ENCODE measurements around the gene LRRC27. TPM values are rescaled to one million over a fixed set of nuclear protein-coding genes. Genes with fewer than 3 reads are reported as not detected.

The LRRC27 gene
- polyA plus RNA-seq, 1 experiment = 9.2 TPM

GRCh38 chr10:132410779-132411532 lies 79.0 kb downstream of the LRRC27 start:
- ChIA-PET POLR2A (no interaction called here), CTCF (interaction anchor here (1.0 kb wide), 1 partner anchor 187 kb away, joined by 3 read pairs; no protein-coding TSS in a partner anchor)
- Histone ChIP-seq H3K27me3 (ENCODE audit: control insufficient read depth, insufficient read depth, low read length) (no peaks in the 10 kb centered on the region), H3K27ac (ENCODE audit: low read depth, low read length) (no peak overlapping the region), H3K9me3 (ENCODE audit: control insufficient read depth, insufficient read depth, low read length) (no peaks in the 10 kb centered on the region; the same call in 1 of the 2 replicates), H3K4me3 (ENCODE audit: low read depth, low read length) (no peak overlapping the region)
- no peak for TF ChIP-seq CTCF (IDR thresholded peaks at IDR 0.05; ENCODE audit: low read depth, low read length)
- DNase-seq (ENCODE audit: low read depth, low spot score) = no peak

GRCh38 chr10:132411561-132412253 lies 79.7 kb downstream of the LRRC27 start:
- CTCF ChIA-PET = no interaction called here
- H3K27me3 ChIP-seq (ENCODE audit: control insufficient read depth, insufficient read depth, low read length) = no peaks in the 10 kb centered on the region
- TF ChIP-seq CTCF (IDR thresholded peaks at IDR 0.05; ENCODE audit: low read depth, low read length) = 0 out of 2 replicates have a peak, but pooled peaks have one; percentile 5
- H3K4me3 ChIP-seq (ENCODE audit: low read depth, low read length) = no peak overlapping the region
- no peaks in the 10 kb centered on the region; the same call in 1 of the 2 replicates for H3K9me3 ChIP-seq (ENCODE audit: control insufficient read depth, insufficient read depth, low read length)
- DNase-seq (ENCODE audit: low read depth, low spot score) = no peak
- POLR2A ChIA-PET = interaction anchor here (0.5 kb wide), 1 partner anchor 30 kb away, joined by 3 read pairs; no protein-coding TSS in a partner anchor
- peak overlapping the region; percentile 21 for H3K27ac ChIP-seq (ENCODE audit: low read depth, low read length)

- ChIA-PET CTCF (no interaction called here), POLR2A (no interaction called here)
- no peaks in the 10 kb centered on the region; the same call in 1 of the 2 replicates for H3K9me3 ChIP-seq (ENCODE audit: control insufficient read depth, insufficient read depth, low read length)
- DNase-seq (ENCODE audit: low read depth, low spot score) = no peak
- H3K4me3 ChIP-seq (ENCODE audit: low read depth, low read length) = no peak overlapping the region
- H3K27ac ChIP-seq (ENCODE audit: low read depth, low read length) = no peak overlapping the region
- H3K27me3 ChIP-seq (ENCODE audit: control insufficient read depth, insufficient read depth, low read length) = no peaks in the 10 kb centered on the region
- TF ChIP-seq CTCF (IDR thresholded peaks at IDR 0.05; ENCODE audit: low read depth, low read length) = no peak
These were observed 80.6 kb downstream of the LRRC27 start for GRCh38 chr10:132412316-132413192.

- TF ChIP-seq CTCF (IDR thresholded peaks at IDR 0.05; ENCODE audit: low read depth, low read length) = no peak
- DNase-seq (ENCODE audit: low read depth, low spot score) = no peak
- Histone ChIP-seq H3K27ac (ENCODE audit: low read depth, low read length) (no peak overlapping the region), H3K9me3 (ENCODE audit: control insufficient read depth, insufficient read depth, low read length) (no peaks in the 10 kb centered on the region; the same call in 1 of the 2 replicates), H3K27me3 (ENCODE audit: control insufficient read depth, insufficient read depth, low read length) (no peaks in the 10 kb centered on the region), H3K4me3 (ENCODE audit: low read depth, low read length) (no peak overlapping the region)
- CTCF ChIA-PET = no interaction called here
- POLR2A ChIA-PET = no interaction called here
These were observed 81.5 kb downstream of the LRRC27 start for GRCh38 chr10:132413226-132414205.
